Measurements from ENCODE around the gene PTH1R.
A peak's percentile ranks its signal among the peaks of the same experiment; 100 is the strongest.
"Not testable (repeated sequence)": the region's sequence is repeated elsewhere in the genome, so short reads cannot be mapped to it uniquely, and the experiment has no call there.

PTH1R gene

GRCh38 chr3:46899151-46900006, 21.9 kb downstream of the PTH1R start:
- DNase-seq (ENCODE audit: low spot score), result no peak

- no peak for DNase-seq (ENCODE audit: low spot score)
Observed at GRCh38 chr3:46900007-46900292, 22.4 kb downstream of the PTH1R start.

GRCh38 chr3:46900356-46900755, 22.8 kb downstream of the PTH1R start:
- no peak for DNase-seq (ENCODE audit: low spot score)

GRCh38 chr3:46901061-46901460, 23.5 kb downstream of the PTH1R start:
- DNase-seq (ENCODE audit: low spot score), result no peak

- no peak for DNase-seq (ENCODE audit: low spot score)
Observed at GRCh38 chr3:46901591-46902187, 24.2 kb downstream of the PTH1R start.

GRCh38 chr3:46902188-46902631, 24.7 kb downstream of the PTH1R start:
- no peak for DNase-seq (ENCODE audit: low spot score)

DNA sequence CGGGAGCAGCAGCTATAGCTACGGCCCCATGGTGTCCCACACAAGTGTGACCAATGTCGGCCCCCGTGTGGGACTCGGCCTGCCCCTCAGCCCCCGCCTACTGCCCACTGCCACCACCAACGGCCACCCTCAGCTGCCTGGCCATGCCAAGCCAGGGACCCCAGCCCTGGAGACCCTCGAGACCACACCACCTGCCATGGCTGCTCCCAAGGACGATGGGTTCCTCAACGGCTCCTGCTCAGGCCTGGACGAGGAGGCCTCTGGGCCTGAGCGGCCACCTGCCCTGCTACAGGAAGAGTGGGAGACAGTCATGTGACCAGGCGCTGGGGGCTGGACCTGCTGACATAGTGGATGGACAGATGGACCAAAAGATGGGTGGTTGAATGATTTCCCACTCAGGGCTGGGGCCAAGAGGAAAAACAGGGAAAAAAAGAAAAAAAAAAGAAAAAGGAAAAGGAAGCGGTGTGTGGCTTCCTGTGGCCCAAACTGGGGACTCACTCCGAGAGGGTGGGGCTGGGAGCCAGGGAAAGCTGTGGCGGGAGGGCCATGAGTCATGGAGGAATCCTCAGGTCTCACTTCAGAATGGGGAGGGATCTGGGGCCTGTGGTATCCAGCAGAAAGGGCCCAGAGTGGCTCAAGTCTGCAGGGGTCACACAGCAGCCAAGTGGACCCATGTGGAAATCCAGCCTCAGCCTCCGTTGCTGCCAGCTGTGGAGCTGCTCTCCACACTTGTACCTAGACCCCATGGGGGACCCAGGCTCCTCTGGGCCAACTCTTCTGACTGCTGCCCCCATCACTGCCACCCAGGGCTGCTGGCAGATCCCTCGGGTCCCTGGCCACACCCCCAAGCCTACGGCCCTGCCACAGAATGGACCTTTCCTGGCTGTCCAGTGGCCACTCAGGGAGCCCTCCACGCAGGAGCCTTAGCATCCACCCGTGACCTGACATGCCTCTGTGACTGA, 26.1 kb downstream of the PTH1R start:
- DNase-seq (ENCODE audit: low spot score), result no peak

DNA sequence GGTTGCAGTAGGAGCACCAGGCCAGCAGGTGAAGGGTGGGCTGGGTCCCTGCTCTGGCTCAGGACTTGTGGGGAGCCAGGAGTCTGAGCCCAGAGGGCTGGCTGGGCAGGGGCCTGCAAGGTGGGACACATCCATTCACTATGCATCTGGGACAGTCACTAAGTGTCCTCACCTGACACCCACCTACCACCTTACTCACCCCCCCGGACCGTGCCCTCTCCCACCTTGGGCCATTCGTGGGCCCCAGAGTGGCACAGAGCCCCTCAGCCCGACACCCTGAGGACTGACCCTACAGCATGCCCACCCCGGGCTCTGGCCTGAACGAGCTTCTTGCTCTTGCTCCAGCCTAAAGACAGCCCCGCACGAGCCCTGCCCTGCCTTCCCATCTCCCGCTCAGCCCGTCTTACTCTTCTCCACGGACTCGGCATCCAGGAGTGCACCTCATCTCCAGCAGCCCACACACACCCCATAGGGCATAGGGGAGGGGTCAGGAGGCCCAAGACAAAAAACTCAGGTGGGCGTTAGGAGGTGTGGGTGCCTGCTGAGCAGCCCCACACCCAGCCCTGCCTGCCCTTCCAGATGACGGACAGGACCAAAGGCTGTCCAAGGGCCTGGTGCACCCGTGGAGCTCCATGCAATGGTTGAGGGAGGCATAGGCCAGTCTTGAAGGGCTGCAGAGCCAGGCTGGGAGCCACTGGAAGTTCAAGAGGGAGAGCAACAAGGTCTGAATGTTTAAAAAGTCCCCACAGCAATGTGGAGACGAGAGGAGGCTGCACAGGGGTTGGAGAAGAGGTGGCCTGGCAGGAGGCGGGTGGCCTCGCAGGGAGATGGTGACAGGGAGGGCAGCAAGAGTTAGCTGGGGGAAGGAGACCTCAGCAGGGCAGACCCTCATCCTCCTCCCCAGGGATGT, 27.0 kb downstream of the PTH1R start:
- no peak for DNase-seq (ENCODE audit: low spot score)

DNA sequence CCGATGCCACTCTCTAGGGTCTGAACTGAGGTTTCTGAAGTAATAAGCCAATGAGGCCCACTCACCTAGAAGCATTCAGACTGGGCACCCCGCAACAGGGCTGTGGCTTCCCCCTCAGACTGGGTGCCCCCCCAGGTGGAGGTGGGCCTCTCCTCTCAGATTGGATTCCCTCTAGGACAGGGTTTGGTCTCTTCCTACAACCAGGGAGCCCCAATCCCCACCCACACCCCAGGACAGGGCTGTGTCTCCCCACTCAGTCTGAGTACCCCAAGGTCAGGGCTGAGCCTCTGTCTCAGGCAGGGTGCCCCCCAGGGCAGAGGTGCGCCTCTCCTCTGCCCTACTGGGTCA, 27.7 kb downstream of the PTH1R start:
- DNase-seq (ENCODE audit: low spot score), result no peak

GRCh38 chr3:46905661-46906451, 28.3 kb downstream of the PTH1R start:
- no peak for DNase-seq (ENCODE audit: low spot score)

DNA sequence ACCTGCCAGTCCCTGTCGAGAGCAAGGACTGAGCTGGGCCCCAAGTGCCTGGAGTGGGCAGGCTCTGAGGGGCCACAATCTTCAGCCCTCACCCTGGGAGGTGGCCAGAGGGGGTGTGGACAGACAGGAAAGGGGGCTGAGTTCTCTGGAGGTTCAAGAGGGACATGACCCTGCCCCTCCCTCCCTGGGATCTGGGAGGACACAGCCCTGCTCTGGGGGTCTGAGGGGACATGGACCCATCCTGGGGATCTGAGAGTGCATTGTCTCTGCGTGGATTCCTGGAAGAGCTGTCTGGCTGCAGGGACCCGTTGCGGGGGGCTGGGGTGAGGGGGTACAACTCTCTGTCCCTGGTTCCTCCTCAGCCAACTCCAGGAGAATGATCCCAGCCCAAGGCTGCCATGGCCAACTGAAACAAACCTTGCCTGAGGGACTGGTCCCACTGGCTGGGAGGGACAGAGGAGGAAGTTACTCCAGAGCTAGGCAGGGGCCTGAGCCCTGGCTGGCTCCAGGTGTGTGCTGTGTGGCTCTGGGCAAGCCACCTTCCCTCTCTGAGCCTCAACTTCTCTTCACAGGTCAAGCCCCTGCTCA, 29.0 kb downstream of the PTH1R start:
- DNase-seq (ENCODE audit: low spot score), result no peak

- no peak for DNase-seq (ENCODE audit: low spot score)
Observed at GRCh38 chr3:46907271-46907670, 29.8 kb downstream of the PTH1R start.

- no peak for DNase-seq (ENCODE audit: low spot score)
Observed at GRCh38 chr3:46907960-46908293, 30.4 kb downstream of the PTH1R start.

- no peak for DNase-seq (ENCODE audit: low spot score)
Observed at GRCh38 chr3:46908294-46908985, 30.9 kb downstream of the PTH1R start.

DNA sequence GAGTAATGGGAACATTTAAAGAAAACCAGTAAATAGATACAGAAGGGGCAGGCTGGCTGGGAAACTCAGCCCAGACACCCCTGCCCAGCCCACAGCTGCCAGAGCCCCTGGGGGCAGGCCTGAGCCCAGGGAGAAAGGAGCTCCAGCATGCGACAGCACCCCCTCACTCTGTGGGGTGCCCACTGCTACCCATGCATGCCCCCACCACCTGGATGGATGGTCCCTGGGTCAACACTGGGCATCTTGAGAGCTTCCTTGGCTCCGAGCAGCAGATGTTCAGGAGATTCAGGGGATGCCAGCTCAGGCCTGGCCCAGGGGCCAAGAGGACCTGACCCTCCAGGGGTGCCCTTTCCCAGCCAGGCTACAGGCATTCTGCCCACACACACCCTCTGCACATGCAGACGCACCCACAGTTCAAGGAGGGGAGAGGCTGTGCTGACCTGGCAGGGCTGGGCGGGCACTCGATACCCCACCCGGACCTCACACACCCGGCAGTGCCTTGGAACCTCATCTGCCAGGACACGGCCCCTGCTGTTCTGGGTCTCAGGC, 31.5 kb downstream of the PTH1R start:
- DNase-seq (ENCODE audit: low spot score), result no peak

- peak; percentile 79 for DNase-seq (ENCODE audit: low spot score)
Observed at GRCh38 chr3:46909535-46910161, 32.1 kb downstream of the PTH1R start.

GRCh38 chr3:46910166-46910760, 32.7 kb downstream of the PTH1R start:
- DNase-seq (ENCODE audit: low spot score), result no peak

DNA sequence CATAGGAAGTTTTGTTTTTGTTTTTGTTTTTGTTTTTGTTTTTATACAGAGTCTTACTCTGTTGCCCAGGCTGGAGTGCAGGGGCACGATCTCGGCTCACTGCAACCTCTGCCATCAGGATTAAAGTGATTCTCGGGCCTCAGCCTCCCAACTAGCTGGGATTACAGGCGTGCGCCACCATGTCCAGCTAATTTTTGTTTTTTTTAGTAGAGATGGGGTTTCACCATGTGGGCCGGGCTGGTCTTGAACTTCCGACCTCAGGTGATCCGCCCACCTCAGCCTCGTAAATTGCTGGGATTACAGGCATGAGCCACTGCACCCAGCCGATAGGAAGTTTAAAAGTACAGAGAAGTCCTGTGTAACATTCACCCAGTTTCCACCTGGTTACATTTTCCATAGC, 33.4 kb downstream of the PTH1R start:
- DNase-seq (ENCODE audit: low spot score), result not testable (repeated sequence)

DNA sequence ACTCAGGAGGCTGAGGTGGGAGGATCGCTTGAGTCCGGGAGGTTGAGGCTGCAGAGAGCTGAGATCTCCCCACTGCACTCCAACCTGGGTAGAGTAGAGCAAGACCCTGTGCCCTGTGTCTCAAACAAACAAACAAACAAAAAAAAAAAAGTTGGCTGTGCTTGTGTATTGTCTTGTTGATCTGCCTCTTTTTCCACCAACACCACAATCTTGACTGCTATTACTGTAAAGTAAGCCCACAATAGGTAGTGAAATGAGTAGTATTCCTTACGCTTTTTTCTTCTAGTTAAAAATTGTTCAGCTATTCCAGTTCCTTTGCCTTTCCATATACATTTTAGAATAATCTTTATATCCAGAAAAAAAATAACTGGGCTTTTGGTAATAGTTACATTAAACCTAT, 35.5 kb downstream of the PTH1R start:
- peak; percentile 44 for DNase-seq (ENCODE audit: low spot score)

Data from activated CD4-positive, alpha-beta T cell treated with anti-CD3 and anti-CD28 coated beads, Interleukin-2, Interleukin-4, amounts not matched to agents 100 ng/mL and 50 ng/mL, durations not matched to agents 16 hours and 8 hours (primary cell).